OCI-LY1 (cell line): ENCODE data around the gene GATM.

ENCODE experiments used
- EZH2 ChIP-seq: fragments of 200-600 bp; sonication (generic), shearing (Covaris generic); IDR thresholded peaks from 2 replicates; pipeline ENCODE4 v1.8.0; 2017; ENCODE audit warnings: borderline replicate concordance, mixed run types, mild to moderate bottlenecking, antibody characterized with exemption, low read length, moderate library complexity, mixed read lengths
- TF ChIP-seq, protein P1 (sequence below): fragments of 200-600 bp; sonication (generic), shearing (Covaris generic); IDR thresholded peaks from 2 replicates; pipeline ENCODE4 v1.5.1; 2017; ENCODE audit warnings: mild to moderate bottlenecking, antibody characterized with exemption, low read length, moderate library complexity, mixed read lengths

DNA sequence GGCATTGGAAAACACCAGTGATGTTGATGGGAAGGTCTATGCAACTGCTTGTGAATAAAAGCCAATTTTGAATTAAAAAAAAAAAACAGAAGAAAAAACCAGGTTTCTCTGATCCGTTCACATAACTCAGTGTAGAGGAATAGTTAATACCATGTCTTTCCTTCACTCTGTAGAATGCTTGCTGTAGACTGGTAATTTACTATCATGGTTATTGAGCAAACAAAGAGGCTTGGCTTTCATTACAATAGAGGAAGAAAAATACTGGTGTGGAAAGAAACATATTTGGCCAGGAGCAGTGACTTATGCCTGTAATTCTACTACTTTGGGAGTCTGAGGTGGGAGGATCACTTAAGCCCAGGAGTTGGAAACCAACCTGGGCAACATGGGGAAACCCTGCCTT is 41.1 kb downstream of the GATM start:
- no peak for TF ChIP-seq EZH2
- TF ChIP-seq, protein P1, sequence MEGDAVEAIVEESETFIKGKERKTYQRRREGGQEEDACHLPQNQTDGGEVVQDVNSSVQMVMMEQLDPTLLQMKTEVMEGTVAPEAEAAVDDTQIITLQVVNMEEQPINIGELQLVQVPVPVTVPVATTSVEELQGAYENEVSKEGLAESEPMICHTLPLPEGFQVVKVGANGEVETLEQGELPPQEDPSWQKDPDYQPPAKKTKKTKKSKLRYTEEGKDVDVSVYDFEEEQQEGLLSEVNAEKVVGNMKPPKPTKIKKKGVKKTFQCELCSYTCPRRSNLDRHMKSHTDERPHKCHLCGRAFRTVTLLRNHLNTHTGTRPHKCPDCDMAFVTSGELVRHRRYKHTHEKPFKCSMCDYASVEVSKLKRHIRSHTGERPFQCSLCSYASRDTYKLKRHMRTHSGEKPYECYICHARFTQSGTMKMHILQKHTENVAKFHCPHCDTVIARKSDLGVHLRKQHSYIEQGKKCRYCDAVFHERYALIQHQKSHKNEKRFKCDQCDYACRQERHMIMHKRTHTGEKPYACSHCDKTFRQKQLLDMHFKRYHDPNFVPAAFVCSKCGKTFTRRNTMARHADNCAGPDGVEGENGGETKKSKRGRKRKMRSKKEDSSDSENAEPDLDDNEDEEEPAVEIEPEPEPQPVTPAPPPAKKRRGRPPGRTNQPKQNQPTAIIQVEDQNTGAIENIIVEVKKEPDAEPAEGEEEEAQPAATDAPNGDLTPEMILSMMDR = no peak
